Nucleus accumbens (tissue), 56 donors: ENCODE data around the gene UNK.
"Not testable (repeated sequence)": the region's sequence is repeated elsewhere in the genome, so short reads cannot be mapped to it uniquely, and the experiment has no call there.

ENCODE experiments used
- DNase-seq, 56 donors: peaks; one replicate each; lab custom pipeline; 2025; lab: John Stamatoyannopoulos, UW

The UNK gene

DNA sequence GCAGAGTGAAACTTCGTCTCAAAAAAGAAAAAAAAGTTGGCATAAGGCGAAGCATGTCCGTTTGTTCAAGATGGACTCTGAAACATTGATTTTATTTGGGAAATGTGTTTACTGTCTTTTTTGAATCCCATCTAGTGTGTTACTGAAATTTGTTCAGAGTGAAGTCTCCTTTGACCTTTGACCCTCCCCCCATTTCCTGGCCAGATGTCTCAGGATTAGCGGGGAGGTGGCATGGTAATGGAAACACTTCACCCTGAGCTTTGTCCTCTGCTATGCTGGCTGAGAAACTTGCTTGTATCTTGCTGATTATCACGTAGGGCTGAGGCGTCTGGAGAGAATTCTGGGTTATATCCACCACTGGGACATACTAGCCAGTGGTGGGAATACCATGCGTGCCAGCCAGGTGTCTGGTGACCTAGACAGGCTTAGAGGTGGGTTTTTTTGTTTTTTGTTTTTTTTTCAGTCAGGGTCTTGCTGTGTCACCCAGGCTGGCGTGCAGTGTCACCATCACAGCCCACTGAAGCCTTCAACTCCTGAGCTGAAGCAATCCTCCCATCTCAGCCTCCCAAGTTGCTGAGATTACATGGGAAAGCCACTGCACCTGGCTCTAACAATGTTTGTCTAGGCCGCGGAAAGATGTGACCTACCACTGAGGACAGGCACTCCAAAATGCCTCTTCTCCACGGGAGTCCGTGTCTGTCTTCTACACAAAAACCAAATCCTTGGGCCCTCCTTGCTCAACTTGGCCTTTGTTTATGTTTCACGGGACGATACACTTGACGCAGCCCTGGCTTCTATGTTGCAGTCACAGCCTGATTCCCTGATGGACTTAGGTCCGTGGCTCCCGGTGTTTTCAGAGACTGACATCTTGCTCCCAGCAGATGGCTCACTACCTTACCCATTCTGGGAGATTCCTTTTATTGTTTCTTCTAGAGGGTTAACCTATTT, 13.0 kb upstream of the UNK start:
- DNase-seq, result no peak

DNA sequence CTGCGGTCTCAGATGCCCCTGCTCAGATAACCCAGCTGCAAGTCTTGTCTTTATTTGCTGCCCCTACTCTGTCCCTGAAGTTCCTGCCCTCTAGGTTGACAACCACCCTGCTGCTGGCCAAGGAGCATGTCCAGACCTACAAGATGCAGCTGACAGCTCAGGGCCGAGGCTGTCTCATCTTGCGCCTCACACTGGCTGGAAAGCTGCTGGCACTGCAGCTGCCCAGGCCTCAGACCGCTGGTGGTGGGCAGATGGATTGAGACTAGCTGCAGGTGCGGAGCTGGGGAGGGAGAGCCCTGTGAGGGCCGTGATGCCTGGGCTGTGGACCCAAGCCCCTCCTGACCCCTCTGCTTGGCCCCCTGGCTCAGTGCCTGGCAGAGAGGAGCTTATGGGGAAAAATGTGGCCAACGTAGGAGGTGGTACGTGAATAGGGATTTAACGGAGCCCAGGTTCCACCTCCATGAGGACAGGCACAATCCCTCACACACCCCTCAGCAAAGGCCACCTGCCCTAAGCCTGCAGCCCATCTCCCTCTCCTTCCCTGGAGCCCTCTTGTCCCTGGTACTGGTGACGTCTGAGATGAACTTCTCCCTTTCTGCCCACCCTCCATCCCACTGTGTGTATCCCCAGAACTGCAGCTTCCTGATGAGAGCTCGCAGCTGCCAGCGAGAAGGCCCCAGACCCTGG, 11.3 kb upstream of the UNK start:
- no peak for DNase-seq

DNA sequence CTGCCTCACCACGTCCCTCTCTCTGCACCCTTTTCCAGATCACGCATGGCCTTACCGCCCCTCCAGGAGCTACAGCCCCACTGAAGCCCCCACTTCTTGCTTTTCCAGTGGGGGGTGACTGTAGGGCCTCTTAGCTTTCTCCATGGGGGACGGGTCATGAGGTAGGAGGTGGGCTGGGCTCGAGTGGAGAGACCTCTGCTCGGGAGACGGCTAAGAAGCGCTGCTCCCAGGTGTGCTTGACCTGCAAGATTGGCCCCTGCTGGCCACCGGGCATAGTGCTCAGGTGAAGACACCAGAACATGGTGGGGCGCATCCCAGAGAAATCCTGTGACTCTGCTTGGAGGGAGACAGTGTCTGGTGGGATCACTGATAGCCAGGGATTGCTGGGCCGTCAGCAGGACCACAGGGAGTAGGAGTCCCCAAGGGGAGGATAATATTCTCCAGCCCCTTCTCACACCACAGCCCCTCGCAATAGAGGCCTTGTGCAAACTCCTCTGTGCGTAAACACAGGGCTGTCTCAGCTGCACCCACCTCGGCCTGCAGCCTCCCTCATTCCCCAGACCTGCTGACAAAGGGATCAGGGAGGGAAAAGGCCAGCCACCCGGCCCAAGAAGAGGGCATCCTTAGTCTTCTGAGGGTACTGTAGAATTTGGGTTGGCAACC, 10.7 kb upstream of the UNK start:
- no peak for DNase-seq

DNA sequence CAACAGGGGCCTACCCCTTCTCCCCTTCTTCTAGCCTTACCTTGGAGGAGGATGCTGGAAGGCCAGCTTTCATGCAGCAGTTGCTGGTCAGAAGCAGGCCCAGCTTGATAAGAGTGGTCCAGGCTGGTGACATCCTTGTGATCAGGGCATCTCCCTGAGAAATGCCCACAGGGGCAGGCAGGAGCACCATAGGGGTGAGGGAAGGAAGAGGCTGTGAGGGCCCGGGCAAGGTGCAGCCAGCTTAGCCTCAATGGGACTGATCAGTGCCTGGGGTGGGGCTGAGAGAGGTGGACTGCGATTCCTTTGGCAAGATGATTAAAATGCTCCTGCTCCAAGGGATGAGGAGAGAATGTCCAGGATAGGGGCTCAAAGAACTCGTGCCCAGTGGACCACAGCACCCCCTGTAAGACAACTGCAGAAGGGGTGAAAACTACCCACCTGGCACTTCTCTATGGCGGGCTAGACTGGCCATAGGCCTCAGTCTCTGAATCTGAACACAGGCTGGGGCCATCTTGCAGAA, 10.1 kb upstream of the UNK start:
- DNase-seq, result no peak

DNA sequence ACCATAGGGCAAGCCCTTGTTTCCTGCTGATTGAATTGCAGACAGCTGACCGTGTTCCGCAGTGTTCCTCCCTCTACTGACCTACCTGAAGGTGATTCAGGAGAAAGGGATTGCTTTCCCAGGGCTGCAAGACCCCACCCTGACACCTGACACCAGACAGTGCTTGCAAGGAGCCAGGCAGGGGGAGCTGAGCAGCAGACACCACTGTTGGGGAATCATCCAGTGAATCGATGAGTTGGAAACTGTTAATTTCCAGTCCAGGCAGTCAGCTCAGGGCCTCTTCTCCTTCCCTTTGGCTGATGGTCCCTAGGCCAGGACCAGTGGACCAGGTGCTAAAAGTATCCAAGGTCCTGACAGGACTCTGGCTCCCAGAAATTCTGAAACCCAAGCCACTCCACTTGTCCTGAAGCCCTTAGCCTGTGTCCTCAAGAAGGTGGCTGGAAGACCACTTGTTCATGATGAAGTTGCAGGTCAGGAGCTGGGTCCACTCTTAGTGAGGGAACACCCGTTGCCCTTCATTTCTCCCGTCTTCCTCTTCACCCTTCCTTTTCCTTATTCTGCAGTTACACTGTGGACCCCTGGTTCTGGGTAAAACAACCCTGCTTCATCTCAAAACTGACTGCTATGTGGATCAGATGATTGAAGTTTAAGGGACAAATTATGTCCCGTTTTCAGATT, 9.5 kb upstream of the UNK start:
- no peak for DNase-seq

DNA sequence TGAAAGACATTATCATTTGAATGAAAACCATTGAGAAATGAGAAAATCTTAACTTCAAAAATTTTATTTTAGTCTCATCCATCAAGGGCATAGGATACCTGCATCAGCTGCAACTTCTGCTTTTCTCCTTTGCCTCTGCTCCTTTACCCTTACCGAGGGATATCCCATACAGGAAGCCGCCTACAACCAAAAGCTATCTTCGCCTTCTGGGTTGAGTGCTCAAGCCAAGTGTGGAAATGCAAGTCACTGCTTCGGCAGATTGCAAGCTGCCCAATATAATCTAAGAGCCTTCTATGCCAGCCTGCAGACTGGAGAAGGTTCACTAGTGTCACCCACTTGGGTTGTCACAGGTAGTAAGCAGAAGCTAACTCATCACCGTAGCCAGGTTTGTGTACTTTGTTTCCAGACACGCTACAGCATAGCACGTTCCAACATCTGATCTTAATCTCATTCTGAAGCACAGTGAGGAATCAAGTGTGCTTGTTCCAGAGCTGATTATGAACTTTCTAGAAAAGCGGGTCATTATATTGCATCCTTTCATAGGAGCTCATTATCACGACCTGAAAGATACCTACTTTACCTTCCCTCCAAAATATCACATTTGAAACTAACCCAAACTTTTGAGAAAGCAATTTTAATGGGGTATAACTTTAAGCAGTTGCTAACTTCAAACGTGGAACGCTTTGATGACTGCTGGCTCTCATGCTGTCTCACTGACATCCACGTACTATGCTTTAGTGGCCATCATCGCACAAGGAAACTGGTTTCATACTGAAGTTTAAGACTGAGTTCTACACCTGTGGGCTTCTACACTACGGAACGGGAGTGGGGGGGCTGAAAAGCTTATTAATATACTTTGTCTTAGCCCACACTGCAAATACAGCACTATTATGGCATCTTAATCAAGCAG, 8.0 kb upstream of the UNK start:
- no peak for DNase-seq

DNA sequence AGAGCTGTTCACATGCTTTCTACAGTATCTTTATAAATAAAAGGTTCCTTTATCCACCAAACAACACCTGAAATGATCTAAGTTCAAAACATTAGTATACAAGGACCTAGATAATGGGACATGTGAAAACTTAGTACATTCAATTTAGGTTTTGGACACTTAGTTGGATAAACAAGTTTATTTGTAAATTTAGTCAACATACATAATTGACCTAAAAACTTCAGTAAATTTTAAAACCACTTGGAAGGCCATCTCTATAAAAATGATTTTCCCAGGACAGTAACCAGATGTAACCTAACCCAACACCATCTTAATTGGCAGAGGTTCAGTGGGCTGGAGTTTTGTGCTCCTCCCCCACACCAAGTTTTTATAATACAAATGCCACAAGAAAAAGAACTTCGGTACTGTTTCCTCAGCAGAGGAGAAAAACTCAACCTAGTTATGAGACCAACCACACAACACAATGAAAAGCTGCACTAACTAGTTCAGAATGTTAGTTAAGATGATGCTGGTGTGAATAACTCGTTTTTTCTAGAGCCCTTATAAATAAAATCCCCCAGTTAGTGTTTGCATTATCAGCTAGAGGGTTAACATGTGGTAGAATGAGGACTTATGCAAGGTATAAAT, 7.2 kb upstream of the UNK start:
- no peak for DNase-seq

DNA sequence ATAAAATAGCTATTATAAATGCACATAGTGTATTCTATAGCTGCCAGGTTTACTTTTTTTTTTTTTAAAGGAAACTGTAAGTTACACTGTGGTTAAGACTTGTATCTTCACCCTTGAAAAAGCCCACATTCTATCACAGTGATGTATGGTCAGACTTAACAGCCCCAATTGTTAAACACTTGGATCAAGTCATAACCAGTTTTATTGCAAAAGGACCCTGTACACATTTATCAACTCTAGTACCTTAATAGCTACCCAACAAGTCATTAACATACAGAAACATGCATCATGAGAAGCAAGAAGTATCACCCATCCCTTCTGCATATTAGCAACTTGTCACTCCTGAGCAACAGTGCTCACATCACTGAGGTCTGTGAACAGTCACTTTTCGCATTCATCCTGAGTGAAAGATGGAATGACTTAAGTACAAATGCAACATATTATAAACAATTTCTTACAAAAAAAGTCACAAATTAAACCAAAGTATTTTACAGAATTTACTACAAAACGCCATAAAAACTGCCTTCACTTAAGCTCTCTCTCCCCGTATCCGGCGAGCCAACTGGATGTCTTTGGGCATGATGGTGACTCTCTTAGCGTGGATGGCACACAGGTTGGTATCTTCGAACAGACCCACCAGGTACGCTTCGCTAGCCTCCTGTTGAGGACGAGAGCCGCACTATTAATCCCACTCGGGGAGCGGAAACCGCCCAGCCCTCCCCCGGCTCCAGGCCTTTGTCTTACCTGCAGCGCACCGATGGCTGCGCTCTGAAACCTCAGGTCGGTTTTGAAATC, 6.3 kb upstream of the UNK start:
- DNase-seq, result not testable (repeated sequence)

DNA sequence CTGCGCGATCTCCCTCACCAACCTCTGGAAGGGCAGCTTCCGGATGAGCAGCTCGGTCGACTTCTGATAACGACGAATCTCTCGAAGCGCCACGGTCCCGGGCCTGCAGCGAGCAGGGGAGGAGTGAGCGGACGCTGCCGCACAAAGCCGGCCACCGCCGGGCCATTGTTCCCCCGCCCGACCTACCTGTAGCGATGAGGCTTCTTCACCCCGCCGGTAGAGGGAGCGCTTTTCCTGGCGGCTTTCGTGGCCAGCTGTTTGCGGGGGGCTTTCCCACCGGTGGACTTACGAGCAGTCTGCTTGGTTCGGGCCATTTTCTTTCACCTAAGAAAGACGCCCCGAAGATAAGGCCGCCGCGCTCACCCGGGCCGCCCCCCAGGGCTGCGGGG, 5.8 kb upstream of the UNK start:
- DNase-seq, result peak in 1 of 56 donors; percentile 74

DNA sequence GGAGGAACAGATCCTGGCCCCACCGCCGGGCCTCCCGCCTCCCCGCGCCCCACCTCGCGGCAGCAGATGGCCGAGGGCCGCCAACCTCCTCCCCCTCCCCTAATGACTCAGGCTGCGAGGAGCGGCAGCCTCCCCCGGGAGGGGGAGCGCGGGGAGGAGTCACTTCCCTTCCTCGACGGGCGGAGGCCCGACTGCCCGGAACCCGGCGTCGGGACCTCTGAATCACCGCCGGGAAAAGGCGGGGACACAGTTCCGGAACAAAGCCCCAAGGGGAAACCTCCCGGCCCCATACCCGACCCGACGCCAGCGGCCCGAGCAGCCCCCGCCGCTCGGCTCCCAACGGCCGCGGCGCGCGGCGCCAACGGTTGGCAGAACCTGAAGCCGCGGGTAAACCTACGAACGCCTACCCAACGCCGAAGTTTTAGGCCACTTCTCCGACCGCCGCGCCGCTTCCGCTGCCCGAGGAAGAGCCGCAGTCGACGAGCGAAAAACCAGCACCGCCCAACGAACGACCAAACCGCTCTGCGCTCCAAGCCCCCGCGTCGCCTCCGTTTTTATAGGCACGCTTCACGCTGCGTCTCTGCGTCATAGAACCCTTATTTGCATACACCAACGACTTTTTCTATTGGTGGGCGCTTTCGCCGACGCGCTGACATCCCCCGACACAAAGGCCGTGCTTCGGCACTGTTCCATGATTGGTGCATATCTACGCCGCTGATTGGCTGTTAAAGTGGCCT, 5.2 kb upstream of the UNK start:
- DNase-seq, result peak; percentile 77 to 99 (median 96)

DNA sequence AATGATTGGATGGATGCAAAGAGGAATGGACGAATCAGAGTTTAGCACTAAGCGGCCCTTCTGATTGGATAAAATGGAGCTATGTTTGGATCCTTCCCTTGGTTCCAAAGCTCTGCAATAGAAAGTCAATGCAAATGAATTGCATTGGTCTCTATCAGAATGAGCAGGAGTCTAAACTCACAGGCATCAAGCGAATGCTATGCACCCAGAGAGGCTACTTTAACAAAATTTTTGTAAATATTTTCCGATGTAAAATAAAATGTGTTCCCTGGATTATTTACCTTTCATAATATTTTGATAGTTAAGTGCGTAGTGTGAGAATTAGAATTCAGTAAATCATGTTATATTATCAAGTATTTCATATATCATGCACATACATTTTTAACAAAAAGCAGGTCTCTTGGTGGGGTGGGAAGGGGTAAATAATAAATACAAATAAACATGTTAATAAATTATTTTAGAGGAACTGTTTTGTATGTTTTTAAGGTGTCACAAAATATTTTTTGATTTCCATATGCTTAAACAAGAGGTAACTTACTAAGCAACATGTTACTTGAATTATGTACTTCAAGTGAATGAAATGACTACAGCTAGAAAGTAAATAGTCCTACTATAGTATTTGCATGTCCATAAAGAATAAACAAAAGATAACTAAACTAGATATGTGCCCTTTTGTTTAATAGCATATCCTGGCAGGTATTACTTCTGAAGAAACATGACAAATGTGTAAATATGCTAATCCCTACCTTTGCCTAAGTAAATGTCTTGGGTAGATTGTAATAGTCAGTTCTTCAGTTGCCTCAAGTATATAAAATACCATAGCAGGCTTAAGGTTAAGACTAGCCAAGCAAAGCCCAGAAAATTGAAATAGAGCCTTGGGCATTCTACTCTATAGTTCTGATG, 4.4 kb upstream of the UNK start:
- DNase-seq, result no peak

DNA sequence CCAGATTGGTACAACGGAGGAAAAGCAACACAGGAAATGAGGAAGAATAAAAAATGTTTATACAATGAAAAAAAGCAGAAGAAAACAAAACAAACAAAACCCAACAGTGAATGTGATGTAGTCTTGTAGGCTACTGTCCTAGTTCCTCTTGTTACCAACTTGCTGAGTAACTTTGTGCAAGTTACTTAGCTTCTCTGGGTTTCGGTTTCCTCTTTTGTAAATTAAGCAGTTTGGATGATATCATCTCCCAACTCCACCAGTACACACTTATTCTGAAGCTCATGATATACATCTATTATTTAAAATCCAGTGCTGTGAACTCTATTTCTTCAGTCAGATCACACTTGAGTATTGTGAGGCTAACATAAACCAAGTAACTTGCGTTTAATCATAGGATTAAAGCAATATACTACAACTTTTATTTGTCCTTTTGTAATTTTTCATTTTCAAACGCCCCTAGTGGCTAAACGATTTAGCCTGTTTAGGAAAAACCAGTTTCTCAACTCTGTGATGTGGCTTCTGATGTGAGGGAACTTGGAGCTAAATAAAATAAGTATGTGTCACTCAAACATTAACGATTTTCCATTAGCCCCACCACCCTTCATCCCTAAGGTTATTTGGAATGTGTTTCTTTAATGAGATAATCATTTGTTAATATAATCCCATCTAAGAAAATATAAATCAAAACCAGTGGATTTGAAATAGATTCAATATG, 1.4 kb upstream of the UNK start:
- no peak for DNase-seq

DNA sequence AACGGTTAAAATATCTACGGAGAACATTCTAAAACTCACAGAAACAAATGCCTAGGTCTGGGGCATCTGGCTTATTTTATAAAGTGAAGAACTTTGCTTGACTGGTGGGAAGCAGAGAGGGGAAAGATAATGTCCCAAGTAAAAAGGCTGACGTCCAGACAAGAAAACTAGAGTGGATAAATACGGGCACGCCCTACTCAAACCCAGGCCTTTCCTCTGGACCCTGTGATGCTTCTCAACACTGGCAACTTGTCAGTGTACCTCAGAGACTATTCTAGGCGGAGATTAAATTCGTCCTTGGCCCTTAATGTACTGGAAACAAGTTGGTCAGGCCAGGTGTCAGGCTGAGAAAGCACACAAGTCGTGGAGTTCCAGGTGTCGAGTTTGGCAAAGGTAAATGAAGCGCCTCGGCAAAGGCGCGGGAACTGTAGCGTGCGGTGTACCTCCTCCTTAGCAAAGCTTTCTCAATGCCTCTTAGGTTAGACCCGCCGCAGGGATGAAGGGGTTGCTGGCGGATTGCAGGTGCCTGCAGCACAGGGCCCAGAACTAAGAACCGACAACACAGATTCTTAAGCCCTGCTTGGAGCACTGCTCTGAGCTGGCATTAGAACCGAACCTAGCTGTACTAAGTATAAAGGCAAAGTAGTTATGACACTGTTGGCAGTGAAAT, 668 bp upstream of the UNK start:
- DNase-seq, result peak in 5 of 56 donors; percentile 39 to 71 (median 62)

DNA sequence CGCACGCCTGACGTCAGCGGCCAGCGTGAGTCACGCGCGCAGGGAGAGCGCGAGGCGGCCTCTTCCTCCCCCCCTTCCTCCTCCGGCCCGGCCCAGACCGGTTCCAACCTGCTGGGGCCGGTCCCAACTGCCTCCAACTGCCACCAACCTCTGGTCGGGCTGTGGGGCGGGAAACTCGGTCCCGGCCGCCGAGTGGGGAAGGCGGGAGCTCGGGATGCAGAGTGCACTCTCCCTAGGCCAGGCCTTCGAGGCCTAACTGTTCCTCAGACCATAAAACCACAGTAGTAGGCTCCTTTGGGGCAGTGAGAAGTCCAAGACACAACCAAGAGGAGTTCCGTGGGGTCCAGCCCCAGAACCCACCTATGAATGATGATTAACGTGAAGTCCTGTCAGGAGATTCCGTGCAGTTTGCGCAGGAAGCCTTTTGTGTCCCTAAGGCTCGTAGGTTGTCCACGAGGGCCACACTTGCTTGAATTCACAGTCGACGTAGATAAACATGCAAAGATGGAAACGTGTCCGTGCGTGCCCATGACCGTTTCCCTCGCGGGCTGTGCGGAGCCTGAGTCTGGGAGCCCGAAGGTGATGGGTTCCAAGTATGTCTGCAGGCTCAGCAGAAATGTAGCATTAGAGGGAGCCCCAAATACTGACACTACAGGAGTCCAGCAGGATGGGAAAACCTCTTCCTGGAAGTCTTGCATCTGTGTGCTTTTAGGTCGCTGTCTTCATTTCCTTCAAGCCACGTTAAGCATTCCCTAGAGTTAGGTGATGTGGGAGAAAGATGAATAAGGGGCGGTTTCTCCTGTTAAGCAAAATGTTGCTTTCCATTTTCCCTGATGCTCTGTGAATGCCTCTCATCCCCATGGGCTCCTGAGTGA, 647 bp downstream of the UNK start:
- peak in 52 of 56 donors; percentile 63 to 99 (median 94) for DNase-seq
